Calu3 (cell line): ENCODE measurements around the gene UGT2B15. TPM values are rescaled to one million over a fixed set of nuclear protein-coding genes. Genes with fewer than 3 reads are reported as not detected.
A peak's percentile ranks its signal among the peaks of the same experiment; 100 is the strongest.
"Not testable (repeated sequence)": the region's sequence is repeated elsewhere in the genome, so short reads cannot be mapped to it uniquely, and the experiment has no call there.

ENCODE experiments used
- BruUV-seq: library from RNA; stranded (reverse); fragments of 400-500 nt; replicated peaks from 2 replicates; lab custom pipeline; 2021; lab: Mats Ljungman, UMichigan
- CTCF ChIA-PET: fragments of 300-600 bp; sonication (Branson Sonifier 250); formaldehyde crosslinking; loops from one replicate; lab custom pipeline; 2022; ENCODE audit warnings: antibody characterized with exemption; lab: Charles Lee
- DNase-seq: peaks from one replicate; pipeline ENCODE4 v3.0.0; 2022
- H3K27ac Mint-ChIP-seq: one replicate; pipeline ENCODE4 v1.8.0; 2022; ENCODE audit warnings: mixed read lengths; ENCODE audit not compliant: unreplicated experiment
- H3K27me3 Mint-ChIP-seq: one replicate; pipeline ENCODE4 v1.8.0; 2022; ENCODE audit warnings: mixed read lengths; ENCODE audit not compliant: unreplicated experiment
- H3K36me3 Mint-ChIP-seq: one replicate; pipeline ENCODE4 v1.8.0; 2022; ENCODE audit warnings: mild to moderate bottlenecking, moderate library complexity, mixed read lengths; ENCODE audit not compliant: insufficient read depth, unreplicated experiment
- H3K4me1 Mint-ChIP-seq: one replicate; pipeline ENCODE4 v1.8.0; 2022; ENCODE audit warnings: mild to moderate bottlenecking, low read depth, mixed read lengths; ENCODE audit not compliant: unreplicated experiment
- H3K4me3 Mint-ChIP-seq: one replicate; pipeline ENCODE4 v1.8.0; 2022; ENCODE audit warnings: mild to moderate bottlenecking, low read depth, moderate library complexity, mixed read lengths; ENCODE audit not compliant: unreplicated experiment
- H3K9me3 Mint-ChIP-seq: one replicate; pipeline ENCODE4 v1.8.0; 2022; ENCODE audit warnings: low read depth, mixed read lengths; ENCODE audit not compliant: unreplicated experiment
- intact Hi-C: fragments of 100-400 bp; cut with micrococcal nuclease; formaldehyde crosslinking; loops from one replicate; pipeline ENCODE4 v1.10.0; 2022; ENCODE audit not compliant: unreplicated experiment
- total RNA-seq: library from RNA; stranded (reverse); gene quantifications from 2 replicates; pipeline ENCODE4 v1.2.3, GENCODE V29; 2022
- TF ChIP-seq, protein P1 (sequence below): fragments of 200-600 bp; IDR thresholded peaks from one replicate; pipeline ENCODE4 v1.8.0; 2022; ENCODE audit warnings: antibody characterized with exemption; ENCODE audit not compliant: unreplicated experiment

Gene UGT2B15
- total RNA-seq, 1 experiment from 2014 or later: 0.50 TPM

DNA sequence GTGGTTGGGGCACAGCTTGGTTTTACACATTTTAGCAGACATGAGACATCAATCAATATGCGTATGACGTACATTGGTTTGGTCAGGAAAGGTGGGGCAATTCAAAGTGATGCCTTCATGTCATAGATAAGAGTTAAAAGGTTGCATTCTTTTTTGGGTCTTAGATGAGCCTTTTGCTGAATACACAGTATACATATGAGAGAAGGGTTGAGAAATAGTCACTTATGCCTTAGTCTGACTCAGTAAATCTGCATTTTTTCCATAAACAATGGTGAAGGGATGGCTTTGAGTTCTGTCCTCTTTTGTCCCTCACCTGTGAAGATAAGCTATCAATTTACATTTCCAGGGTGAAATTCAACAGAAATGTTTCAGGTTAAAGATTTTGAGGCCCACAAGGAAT, 43.9 kb upstream of the UGT2B15 start:
- H3K36me3 Mint-ChIP-seq: no peaks in the 10 kb centered on the region
- H3K4me1 Mint-ChIP-seq: peaks cover 19% of the 10 kb centered on the region
- TF ChIP-seq, protein P1, sequence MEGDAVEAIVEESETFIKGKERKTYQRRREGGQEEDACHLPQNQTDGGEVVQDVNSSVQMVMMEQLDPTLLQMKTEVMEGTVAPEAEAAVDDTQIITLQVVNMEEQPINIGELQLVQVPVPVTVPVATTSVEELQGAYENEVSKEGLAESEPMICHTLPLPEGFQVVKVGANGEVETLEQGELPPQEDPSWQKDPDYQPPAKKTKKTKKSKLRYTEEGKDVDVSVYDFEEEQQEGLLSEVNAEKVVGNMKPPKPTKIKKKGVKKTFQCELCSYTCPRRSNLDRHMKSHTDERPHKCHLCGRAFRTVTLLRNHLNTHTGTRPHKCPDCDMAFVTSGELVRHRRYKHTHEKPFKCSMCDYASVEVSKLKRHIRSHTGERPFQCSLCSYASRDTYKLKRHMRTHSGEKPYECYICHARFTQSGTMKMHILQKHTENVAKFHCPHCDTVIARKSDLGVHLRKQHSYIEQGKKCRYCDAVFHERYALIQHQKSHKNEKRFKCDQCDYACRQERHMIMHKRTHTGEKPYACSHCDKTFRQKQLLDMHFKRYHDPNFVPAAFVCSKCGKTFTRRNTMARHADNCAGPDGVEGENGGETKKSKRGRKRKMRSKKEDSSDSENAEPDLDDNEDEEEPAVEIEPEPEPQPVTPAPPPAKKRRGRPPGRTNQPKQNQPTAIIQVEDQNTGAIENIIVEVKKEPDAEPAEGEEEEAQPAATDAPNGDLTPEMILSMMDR: no peak
- CTCF ChIA-PET: interaction anchor here (0.9 kb wide), 1 partner anchor 62 kb away, joined by 3 read pairs; no protein-coding TSS in a partner anchor
- H3K9me3 Mint-ChIP-seq: no peaks in the 10 kb centered on the region
- H3K27me3 Mint-ChIP-seq: no peaks in the 10 kb centered on the region
- no peak overlapping the region for H3K4me3 Mint-ChIP-seq
- intact Hi-C loops: no loop called here
- DNase-seq: peak; percentile 13
- no peak overlapping the region for H3K27ac Mint-ChIP-seq
- BruUV-seq: no TSS peak

DNA sequence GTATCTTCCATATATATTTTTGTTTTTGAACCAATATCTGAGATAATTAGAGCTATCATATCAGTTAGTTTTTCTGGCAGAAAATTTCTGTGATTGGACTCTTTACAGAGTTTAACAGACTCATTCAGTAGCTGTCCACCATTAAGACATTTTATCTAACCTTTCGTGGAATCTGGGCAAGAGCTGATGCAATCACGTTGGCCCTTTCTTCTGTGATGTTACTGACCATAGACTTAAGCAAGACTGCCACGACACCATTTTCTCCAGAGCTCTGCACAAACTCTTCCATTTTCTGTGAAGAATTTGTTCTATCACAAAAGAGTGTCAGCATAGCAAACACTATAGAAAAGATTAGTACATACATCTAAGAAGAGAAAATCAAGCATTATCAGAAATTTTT, 41.8 kb upstream of the UGT2B15 start:
- Mint-ChIP-seq H3K27ac (no peak overlapping the region), H3K4me3 (no peak overlapping the region), H3K4me1 (peaks cover 10% of the 10 kb centered on the region), H3K9me3 (no peaks in the 10 kb centered on the region), H3K27me3 (no peaks in the 10 kb centered on the region), H3K36me3 (no peaks in the 10 kb centered on the region)
- no TSS peak for BruUV-seq
- intact Hi-C loops: no loop called here
- no peak for DNase-seq
- TF ChIP-seq, protein P1: no peak
- CTCF ChIA-PET: no interaction called here

DNA sequence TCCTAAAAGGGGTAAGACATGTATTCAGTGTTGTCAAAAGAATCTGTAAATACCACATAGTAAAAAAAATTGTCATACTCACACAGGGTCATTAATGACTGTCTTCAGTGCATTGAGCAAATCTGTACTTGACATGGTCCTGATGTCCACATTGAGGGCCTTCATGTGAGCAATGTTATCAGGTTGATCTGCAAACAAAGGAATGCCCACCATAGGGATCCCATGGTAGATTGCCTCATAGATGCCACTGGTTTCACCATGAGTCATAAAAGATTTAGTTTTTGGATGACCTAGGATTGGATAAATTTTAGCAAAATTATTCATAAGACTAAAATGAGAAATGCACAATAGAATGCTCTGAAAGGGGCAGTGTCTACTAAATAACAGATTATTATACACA, 38.1 kb upstream of the UGT2B15 start:
- TF ChIP-seq, protein P1: no peak
- intact Hi-C loops: no loop called here
- BruUV-seq: no TSS peak
- H3K27me3 Mint-ChIP-seq: no peaks in the 10 kb centered on the region
- H3K36me3 Mint-ChIP-seq: no peaks in the 10 kb centered on the region
- H3K27ac Mint-ChIP-seq: no peak overlapping the region
- CTCF ChIA-PET: no interaction called here
- H3K9me3 Mint-ChIP-seq: peaks cover 3% of the 10 kb centered on the region
- H3K4me1 Mint-ChIP-seq: peaks cover 4% of the 10 kb centered on the region
- H3K4me3 Mint-ChIP-seq: no peak overlapping the region
- DNase-seq: no peak

DNA sequence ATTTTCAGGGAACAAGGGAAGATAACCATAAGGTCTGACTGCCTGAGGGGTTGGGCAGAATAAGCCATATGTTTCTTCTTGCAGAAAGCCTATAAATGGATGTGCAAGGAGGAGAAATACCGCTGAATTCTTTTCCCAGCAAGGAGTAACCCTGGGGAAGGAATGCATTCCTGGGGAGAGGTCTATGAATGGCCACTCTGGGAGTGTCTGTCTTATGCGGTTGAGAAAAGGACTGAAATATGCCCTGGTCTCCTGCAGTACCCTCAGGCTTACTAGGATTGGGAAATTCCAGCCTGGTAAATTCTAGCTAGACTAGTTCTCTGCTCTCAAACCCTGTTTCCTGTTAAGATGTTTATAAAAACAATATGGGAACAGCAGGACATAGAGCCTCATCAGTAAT, 32.7 kb upstream of the UGT2B15 start:
- intact Hi-C loops, H3K4me3 Mint-ChIP-seq, H3K36me3 Mint-ChIP-seq, H3K9me3 Mint-ChIP-seq, H3K27me3 Mint-ChIP-seq, DNase-seq, BruUV-seq, H3K4me1 Mint-ChIP-seq, CTCF ChIA-PET: not testable (repeated sequence)
- peak overlapping the region; percentile 21 for H3K27ac Mint-ChIP-seq

DNA sequence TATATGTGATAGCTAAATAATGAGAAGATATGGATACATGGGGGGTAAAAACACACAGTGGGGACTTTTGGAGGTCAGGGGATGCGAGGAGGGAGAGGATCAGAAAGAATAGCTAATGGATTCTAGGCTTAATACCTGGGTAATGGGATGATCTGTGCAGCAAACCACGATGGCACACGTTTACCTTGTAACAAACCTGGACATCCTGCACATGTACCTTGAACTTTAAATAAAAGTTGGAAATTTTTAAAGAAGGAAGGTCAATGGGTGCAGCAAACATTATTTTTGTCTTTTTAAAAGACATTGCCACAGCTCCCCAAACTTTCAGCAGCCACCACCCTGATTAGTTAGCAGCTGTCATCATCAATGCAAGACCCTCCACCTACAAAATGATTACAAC, 29.7 kb upstream of the UGT2B15 start:
- no TSS peak for BruUV-seq
- CTCF ChIA-PET: no interaction called here
- Mint-ChIP-seq H3K36me3 (no peaks in the 10 kb centered on the region), H3K4me3 (no peak overlapping the region), H3K4me1 (peaks cover 9% of the 10 kb centered on the region), H3K27me3 (no peaks in the 10 kb centered on the region), H3K9me3 (no peaks in the 10 kb centered on the region), H3K27ac (no peak overlapping the region)
- DNase-seq: no peak
- intact Hi-C loops: no loop called here
- TF ChIP-seq, protein P1: no peak
